HG02970 (cell line): ENCODE data around the gene CALCOCO2.
"Not testable (repeated sequence)": the region's sequence is repeated elsewhere in the genome, so short reads cannot be mapped to it uniquely, and the experiment has no call there.

ENCODE experiments used
- ATAC-seq: cut with Tn5 transposase; IDR thresholded peaks from one replicate; pipeline ENCODE4 v1.9.1; 2021; ENCODE audit warnings: mild to moderate bottlenecking, moderate library complexity, moderate number of reproducible peaks; ENCODE audit not compliant: unreplicated experiment, low FRiP score

Gene CALCOCO2

DNA sequence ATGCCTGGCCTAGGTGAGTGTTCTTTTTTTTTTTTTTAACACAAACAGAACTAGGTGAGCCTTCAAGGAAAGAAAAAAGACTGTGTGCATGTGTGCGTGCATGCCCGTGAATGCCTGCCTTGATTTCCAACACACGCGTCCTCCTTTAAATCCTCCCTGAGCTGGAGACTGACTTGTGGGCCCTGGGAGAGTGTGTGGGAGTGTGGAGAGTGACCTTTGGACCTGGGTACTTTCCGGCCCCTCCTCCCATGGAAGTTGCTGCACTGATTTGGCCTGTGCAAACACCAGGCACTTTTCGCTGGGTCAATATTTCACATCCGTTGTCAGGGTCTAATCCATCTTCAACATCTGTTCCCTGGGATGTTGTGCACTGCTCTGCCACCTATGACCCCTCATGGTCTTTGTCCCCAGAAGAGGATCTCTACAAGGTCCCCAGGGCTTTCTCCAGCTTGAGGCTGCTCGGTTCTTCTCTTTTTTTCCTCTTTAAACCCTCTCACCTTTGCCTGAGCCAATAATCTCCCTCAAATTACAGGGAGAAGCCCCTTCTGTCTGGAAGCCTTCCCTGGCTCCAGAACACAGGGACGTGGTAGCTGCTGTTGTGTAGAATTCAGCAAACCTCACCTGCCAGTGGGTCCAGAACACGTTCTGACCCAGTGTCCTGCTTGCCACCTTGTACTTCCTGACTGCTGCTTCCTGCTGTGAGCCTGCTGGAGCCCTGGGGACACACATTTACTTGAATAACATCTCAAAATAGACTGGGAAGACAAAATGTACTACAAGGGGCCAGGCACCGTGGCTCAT, 40.9 kb downstream of the CALCOCO2 start:
- no peak for ATAC-seq

DNA sequence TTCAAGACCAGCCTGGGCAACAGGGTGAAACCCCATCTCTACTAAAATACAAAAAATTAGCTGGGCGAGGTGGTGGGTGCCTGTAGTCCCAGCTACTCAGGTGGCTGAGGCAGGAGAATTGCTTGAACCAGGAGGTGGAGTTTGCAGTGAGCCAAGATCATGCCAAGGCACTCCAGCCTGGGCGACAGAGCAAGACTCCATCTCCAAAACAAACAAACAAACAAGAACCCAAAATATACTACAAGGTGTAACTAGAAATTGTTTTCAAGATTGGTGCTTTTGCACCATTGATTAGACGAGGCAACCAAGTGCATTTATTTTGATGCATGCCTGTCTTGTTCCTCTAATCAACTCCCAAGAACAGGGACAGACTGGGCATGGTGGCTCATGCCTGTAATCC, 41.6 kb downstream of the CALCOCO2 start:
- ATAC-seq, result not testable (repeated sequence)

DNA sequence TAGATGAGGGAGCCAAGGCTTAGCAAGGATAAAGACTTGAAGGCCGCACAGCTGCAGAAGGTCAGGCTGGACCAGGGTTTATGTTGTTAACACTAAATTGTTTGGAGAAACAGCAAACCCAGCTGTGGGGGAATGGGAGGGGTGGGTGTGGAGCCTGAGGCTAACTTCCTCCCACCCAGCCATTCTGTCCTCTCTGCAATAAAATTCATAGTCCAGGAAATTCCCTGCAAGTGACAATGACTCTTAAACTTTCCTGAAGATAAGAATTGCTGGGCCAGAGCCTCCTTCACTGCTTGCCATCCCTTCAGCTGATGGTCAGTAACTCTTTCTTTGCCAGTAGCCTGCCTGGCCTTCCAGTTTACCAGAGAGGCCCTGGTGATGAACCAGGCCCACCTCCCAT, 42.4 kb downstream of the CALCOCO2 start:
- ATAC-seq, result no peak

DNA sequence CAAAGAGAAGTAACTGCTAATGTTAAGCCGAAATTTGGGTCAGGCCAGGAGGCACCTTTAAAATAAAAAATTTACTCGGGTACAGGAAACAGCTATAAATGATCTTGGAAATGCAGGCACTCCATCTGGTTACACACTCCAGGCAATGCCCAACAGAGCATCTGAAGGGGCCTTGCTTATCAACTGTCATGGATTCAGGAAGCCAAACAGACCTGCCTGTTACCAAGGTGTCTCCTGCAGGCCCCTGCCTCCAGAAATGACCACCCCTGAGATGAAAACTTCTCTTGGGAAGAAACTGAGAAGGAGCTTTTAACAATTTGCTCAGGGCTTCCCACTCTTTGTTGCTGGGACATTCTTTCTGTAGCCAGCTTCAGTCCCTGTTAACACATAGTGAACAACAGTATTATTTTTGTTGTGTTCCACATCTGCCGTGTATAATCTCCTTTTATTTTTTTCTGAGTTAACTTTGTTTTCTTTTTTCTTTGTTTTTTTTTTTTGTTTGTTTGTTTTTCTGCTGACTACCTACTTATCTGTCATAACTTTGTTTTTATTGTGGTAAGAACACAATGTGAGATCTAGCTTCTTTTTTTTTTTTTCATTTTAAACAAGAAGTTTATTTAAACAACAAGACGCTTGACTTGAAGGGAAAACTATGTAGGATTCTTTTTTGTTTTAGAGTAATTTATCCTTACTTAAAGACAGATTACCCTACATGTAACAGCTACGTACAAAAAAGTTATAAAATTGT, 43.0 kb downstream of the CALCOCO2 start:
- ATAC-seq, result no peak

DNA sequence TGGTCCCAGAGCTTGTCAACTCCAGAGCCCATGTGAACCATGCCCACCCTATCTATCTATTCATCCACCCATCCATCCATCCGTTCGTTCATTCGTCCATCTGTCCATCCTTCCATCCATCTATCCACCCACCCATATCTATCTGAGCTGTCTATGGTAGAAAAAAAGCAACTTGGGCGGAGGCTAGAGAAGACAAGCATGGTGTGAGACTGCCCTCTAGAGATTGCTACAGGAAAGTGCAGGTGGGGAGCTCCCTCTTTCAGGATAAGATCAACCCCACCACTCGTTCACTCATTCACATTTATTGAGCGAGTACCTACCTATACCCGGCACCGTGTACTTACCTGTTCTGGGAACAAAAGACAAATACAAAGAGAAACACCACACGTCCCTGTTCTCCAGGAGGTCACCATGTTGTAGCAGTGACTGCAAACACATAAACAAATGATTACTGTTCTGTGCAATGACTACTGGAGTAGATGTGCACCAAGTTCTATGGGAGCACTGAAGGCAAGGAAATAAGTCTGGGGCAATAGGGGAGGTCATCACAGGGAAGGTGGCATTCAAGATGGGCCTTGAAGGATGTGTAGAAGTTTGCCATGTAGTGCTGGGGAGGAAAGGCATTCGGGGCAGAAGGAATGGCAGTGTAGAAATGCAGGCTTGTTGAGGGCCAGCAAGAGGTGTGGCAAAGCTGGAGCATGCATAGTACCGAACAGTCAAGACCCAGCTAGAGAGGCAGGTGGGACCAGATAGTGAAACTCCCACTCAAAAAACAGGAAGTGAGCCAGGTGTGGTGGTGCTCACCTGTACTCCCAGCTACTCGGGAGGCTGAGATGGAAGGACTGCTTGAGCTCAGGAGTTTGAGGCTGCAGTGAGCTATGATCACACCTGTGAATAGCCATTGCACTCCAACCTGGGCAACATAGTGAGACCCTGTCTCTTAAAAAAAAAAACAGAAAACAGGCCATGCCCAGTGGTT, 48.4 kb downstream of the CALCOCO2 start:
- ATAC-seq, result no peak

DNA sequence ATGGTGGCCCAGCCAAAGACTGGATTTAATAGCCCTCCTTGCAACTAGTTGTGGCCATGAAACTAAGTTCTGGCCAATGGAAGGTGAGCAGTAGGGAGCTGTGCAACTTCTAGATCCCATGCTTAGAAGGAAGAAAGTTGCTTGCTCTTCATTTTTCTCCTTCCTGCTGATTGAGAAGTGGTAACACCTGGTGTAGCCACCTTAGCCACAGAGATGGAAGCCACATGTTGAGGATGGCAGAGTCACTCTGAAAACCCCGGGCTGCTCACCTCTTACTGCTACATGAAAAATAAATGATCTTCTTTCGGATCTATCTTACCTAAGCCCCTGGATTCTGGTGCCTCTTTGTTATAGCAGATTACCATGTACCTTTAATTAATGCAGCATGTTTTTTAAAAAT, 51.4 kb downstream of the CALCOCO2 start:
- ATAC-seq, result no peak

DNA sequence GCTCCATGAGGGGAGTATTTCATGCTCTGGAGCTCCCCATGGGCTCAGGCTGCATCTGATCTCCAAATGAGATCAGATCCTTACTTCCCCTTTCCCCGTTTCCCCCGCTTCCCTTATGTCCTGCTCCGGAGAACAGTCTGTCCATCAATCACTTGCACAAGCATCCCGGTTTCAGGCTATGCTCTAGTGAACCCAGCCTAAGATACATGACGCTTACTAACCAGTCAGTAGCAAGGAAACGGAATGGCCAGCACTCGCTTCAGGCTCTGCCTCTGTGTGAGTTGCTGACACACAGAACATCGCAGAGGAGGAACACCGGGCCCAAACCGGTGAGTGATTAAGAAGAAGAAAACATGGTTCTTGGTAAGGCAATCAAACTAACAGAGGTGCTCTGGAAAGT, 52.3 kb downstream of the CALCOCO2 start:
- no peak for ATAC-seq

DNA sequence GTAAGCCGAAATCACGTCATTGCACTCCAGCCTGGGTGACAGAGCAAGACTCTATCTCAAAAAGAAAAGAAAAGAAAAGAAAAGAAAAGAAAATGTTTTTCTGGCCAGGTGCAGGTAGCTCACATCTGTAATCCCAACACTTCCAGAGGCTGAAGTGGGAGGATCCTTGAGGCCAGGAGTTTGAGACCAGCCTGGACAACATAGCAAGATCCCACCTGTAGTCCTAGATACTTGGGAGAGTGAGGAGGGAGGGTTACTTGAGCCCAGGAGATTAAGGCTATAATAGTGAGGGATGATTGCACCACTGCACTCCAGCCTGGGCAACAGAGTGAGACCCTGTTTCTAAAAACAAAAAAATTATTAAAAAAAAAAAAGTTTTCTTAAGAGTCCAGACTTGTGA, 59.3 kb downstream of the CALCOCO2 start:
- ATAC-seq, result no peak

DNA sequence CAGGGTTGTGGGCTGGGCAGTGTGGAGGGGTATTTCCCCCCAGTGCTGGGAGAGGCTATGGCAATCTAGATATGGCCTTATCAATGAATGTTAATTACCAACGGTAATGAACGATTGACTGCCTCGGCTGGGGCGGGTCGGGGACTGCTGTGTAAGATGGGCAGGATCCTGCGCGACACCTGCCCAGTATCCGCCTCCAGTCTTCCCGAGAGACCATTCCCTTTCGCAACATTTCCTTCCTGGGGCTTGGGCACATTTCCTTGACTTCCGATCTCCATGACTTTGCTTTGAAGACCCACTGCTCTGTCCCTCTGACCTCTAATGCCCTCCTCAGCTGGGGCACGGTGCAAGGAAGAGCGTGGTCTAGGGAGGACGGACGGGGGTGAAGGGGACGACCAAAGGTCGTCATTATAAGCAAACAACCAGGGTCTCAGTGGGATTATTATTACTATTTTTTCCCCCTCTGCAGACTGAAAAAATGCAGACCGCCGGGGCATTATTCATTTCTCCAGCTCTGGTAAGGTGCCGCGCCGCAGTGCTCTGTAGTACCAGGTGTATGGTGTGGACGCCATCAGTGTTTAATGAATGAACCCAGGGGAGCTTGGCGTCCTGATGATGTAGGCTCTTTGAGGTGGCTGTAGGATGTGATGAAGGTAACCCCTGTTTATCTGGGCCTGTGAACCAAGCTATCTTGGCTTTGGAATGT, 62.3 kb downstream of the CALCOCO2 start:
- no peak for ATAC-seq

DNA sequence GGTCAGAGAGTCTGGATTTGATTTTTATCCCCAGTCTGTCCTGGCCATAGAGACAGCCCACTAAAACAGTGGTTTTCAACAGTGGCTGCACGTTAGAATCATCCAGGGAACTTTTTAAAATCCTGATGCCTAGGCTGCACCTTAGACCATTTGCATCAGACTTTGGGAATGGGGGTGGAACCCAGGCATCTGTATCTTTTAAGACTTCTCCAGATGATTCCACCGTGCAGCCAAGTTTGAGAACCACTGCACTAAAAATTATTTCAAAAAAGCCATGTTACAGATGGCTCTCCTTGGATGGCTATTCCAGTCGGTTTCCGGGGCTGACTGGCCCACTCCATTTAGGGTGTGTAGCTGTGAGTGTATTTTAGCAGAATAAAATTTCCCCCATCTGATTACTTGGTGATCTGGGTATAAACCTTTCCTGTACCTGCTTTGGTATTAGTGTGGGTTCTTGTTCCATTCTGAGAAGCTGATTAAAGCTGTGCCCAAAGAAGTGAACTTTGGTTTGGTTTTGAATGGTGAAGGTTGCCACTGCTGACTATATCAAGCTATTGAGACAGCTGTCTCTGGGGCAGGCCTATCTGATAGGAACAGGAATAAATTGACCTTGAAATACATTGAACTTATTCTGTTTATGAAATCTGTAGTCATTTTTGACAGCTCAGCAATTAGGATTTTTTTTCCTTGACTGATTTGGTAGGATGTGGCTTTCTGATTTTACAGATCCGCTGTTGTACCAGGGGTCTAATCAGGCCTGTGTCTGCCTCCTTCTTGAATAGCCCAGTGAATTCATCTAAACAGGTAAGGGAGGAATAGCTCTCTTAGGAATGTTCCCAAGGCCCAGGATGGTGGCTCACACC, 63.0 kb downstream of the CALCOCO2 start:
- ATAC-seq, result no peak

DNA sequence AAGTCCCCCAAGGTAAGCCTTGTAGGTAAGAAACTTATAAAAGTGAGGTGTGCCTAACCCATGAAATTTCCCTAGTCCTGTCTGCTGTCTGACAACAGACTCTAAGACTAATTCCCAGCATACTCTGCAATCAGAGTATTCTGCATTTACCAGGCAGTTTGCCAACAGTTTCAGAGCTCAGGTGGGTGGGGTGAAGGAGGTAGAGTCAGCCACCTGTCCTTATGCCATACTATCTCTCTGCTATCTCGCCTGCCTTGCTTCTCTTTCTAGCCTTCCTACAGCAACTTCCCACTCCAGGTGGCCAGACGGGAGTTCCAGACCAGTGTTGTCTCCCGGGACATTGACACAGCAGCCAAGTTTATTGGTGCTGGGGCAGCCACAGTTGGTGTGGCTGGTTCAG, 64.1 kb downstream of the CALCOCO2 start:
- ATAC-seq, result no peak

DNA sequence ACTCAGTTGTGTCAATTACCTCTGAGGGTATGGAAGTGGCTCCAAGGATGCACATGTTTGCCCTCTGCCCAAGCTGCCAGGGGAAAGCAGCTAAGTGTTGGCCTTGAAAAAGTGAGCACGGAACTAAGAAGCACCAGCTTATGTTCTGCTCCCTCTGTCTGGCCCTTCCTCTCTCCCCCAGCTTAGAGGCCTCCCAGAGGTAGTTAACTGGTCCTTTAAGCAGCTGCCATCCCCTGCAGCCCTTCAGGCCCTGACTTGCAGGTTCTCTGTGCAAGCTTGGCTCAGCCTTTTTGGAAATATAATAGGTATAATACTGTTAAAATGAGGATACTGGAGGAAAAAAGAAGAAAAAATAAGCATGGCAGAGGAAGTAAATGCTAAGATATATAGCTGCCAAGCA, 70.4 kb downstream of the CALCOCO2 start:
- ATAC-seq, result no peak

DNA sequence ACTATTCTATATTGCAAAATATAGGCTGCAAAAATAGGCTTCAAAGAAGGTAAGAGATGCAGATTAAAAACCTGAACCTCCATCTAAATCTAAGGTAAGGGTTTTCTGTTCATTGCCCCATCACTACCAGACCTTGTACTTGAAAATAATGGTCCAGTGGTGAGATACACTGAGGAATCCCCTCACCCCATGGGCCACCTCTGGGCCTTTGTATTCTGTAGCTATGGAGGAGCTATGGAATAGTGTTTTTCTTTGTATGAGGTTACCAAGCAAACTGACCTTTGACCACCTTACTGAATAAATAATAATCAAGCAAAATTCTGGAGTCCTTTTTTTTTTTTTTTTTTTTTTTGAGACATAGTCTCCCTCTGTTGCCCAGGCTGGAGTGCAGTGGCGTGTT, 72.6 kb downstream of the CALCOCO2 start:
- no peak for ATAC-seq

DNA sequence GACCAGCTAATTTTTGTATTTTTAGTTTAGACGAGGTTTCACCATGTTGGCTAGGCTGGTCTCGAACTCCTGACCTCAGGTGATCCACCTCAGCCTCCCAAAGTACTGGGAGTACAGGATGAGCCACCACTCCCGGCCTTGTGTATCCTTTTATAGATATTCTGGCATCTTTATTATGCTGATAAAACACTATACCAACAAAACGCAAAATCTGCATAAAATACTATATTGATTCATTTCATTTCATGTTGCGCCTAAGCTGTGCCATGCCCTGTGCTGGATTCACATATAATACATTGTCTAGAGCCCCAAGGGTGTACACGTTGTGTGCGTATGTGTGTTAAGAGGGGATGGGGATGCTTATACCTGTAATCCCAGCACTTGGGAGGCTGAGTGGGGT, 73.6 kb downstream of the CALCOCO2 start:
- no peak for ATAC-seq

DNA sequence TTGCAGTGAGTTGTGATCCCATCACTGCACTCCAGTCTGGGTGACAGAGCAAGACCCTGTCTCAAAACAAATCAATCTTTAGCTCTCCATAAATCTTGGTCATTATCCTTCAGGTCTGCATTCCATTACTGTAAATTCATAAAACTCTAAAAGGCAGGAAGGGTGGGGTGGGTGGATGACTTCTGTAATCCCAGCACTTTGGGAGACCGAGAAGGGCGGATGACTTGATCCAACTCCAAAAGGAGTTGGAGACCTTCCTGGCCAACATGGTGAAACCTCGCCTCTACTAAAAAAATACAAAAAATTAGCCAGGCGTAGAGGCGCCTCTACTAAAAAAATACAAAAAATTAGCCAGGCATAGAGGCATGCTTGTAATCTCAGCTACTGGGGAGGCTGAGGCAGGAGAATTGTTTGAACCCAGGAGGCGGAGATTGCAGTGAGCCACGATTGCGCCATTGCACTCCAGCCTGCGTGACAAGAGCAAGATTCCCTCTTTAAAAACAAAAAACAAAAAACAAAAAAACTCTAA, 75.2 kb downstream of the CALCOCO2 start:
- ATAC-seq, result no peak

DNA sequence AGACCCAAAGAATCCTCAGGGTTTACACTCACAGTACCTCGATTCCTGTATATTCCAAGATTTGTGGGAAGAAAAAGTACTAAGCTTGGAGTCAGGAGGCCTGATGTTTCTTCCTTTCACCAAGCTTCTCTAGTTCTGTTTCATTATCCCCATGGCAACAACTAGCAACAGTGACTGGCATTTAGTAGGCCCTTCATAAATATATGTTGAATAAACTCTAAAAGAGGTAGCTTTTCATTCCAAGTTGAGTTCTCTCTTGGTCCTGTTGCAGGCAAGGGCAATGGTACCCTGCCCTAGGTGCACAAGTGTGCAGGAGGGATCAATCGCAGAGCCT, 76.8 kb downstream of the CALCOCO2 start:
- peak; percentile 5 for ATAC-seq

DNA sequence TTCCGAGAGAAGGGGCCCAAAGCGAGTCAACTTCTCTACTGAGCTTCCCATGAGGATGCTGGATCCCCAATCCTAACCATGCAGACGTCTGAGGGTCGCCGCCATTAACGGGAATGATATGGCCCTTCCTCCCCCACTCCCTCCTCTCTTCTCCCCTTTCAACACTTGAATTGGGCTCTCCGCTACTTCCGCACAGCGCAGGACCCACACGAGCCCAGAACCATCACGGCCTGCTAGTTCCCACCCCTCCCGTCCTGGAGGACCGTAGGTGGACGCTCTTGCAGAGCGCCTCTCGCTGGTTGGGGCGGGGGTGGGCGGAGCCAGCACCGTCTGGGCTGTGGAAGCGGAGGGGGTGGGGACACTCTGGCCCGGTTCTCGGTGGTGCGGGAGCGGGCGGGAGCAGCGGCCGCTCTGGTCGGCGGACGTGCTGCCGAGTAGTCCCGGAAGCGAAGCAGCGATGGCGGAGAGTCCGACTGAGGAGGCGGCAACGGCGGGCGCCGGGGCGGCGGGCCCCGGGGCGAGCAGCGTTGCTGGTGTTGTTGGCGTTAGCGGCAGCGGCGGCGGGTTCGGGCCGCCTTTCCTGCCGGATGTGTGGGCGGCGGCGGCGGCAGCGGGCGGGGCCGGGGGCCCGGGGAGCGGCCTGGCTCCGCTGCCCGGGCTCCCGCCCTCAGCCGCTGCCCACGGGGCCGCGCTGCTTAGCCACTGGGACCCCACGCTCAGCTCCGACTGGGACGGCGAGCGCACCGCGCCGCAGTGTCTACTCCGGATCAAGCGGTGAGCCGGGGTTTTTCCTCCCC, 77.4 kb downstream of the CALCOCO2 start, which contains the start of gene UBE2Z:
TSS of gene UBE2Z (plus strand) at position 361 of the 797 bp plus-strand sequence. CDS start at position 458, 97 bp downstream.
- ATAC-seq, result peak; percentile 81

DNA sequence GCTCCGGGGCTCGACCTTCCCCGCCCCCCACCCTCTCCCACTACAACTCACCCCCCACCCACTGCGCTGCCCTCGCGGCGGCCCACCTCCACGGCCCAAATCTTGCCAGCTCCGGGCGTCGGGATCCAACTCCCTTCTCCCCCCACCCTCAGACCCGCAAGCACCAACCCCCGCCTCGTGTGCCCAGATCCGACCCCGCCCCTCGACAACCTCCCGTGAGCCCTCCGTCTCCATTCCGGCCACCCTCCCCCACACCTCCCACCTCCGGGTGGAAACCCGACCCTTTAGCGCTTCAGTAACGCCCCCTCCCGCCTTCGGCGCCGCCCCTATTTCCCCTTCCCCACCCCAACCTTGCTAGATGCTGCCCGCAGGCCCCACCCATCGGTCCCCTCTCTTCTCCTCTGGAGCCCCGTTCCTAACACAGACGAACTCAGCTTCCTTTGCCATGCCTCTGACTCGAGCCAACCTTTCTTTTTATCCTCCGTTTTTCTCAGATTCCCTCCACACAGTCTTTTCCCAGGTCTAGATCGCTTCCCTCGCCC, 78.1 kb downstream of the CALCOCO2 start:
- peak; percentile 35 for ATAC-seq
